ENCODE results near the gene GRID1.

DNA sequence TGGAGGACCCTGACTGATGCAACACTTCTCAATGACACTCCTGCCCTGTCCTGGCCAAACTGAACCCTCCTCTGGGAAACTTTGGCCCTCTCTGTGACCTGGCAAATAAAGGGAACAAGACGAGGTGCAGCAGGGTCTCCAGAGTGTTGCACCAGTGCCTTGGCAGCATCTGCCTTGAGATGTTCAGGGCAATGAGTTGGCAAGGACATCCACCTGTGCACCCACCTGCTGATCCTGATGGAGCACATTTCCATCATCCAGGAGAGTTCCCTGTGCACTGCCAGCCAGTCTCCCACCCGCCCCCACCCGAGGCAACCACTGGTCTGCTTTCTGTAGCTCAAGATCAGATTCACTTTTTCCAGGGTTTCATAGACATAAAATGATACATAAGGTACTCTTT, 407.4 kb downstream of the GRID1 start:
- TF ChIP-seq CTCF (IDR thresholded peaks at IDR 0.05 in 2 of 3, conservative IDR thresholded peaks at IDR 0.05 in 1 of 3; ENCODE audit: insufficient read depth in 2 of 3, low read depth in 1 of 3, low read length in 3 of 3) (no peak), KLF16 (IDR thresholded peaks at IDR 0.05) (no peak), HDAC1 (IDR thresholded peaks at IDR 0.05) (no peak), TARDBP (IDR thresholded peaks at IDR 0.05) (no peak), POLR2A (conservative IDR thresholded peaks at IDR 0.05) (no peak), SIX5 (IDR thresholded peaks at IDR 0.05; ENCODE audit: borderline replicate concordance in 1 of 2, insufficient read depth in 1 of 2, low read depth in 1 of 2, low read length in 2 of 2) (no peak), ARNT (IDR thresholded peaks at IDR 0.05) (no peak), PYGO2 (tag; IDR thresholded peaks at IDR 0.05) (no peak), ZNF444 (CRISPR knock-in tag; IDR thresholded peaks at IDR 0.05) (no peak)
